Gastroesophageal sphincter (tissue), 4 donors: ENCODE results near the gene PHKG1. TPM values are rescaled to one million over a fixed set of nuclear protein-coding genes. Genes with fewer than 3 reads are reported as not detected.
A peak's percentile ranks its signal among the peaks of the same experiment; 100 is the strongest.
"Not testable (repeated sequence)": the region's sequence is repeated elsewhere in the genome, so short reads cannot be mapped to it uniquely, and the experiment has no call there.

Experiments
- ATAC-seq: fragments of 150-250 bp; one replicate; pipeline ENCODE4 v1.9.1; 2016; ENCODE audit warnings: mild to moderate bottlenecking, moderate library complexity
- H3K27ac ChIP-seq, 4 donors: fragments of 200-600 bp; sonication (generic) in 3 of 4; 1 replicate in 3 of 4; 2 replicates in 1 of 4; pipeline ENCODE4 v1.5.1; 2016 to 2019
- H3K27me3 ChIP-seq: fragments of 200-600 bp; sonication (generic); one replicate; pipeline ENCODE4 v1.5.1; 2019
- H3K36me3 ChIP-seq, 2 donors: fragments of 200-600 bp; sonication (generic); one replicate each; pipeline ENCODE4 v1.5.1; 2019; ENCODE audit warnings: control low read depth in 1 of 2
- H3K4me1 ChIP-seq, 3 donors: fragments of 200-600 bp; sonication (generic); 1 replicate in 2 of 3; 2 replicates in 1 of 3; pipeline ENCODE4 v1.5.1; 2016 to 2019; ENCODE audit warnings: control low read depth in 2 of 3
- H3K4me3 ChIP-seq, 2 donors: fragments of 200-600 bp; sonication (generic); one replicate each; pipeline ENCODE4 v1.5.1; 2019; ENCODE audit warnings: mild to moderate bottlenecking in 1 of 2, moderate library complexity in 1 of 2
- H3K9me3 ChIP-seq, 3 donors: fragments of 200-600 bp; sonication (generic); one replicate each; pipeline ENCODE4 v1.5.1; 2017 to 2019; ENCODE audit warnings: control low read depth in 2 of 3
- CTCF ChIP-seq, 4 experiments: fragments of 200-600 bp in 2 of 4; fragments of 450-650 bp in 2 of 4; sonication (generic) in 1 of 4; IDR thresholded peaks; one replicate each; pipeline ENCODE4 v1.5.1; 2017 to 2019; ENCODE audit warnings: antibody characterized with exemption in 4 of 4, mild to moderate bottlenecking in 2 of 4, moderate library complexity in 2 of 4
- EP300 ChIP-seq: sonication (generic); formaldehyde crosslinking; IDR thresholded peaks from one replicate; pipeline ENCODE4 v1.6.1; 2017; ENCODE audit warnings: antibody characterized with exemption, mild to moderate bottlenecking
- POLR2A ChIP-seq, 2 donors: fragments of 450-650 bp; IDR thresholded peaks; one replicate each; pipeline ENCODE4 v1.6.1; 2017; ENCODE audit warnings: antibody characterized with exemption in 2 of 2, mild to moderate bottlenecking in 2 of 2, moderate library complexity in 1 of 2
- POLR2AphosphoS5 ChIP-seq: sonication (generic); formaldehyde crosslinking; IDR thresholded peaks from one replicate; pipeline ENCODE4 v1.6.1; 2017; ENCODE audit warnings: antibody characterized with exemption
- WGBS, 2 donors: methylation state at CpG; one replicate each; pipeline ENCODE4 v1.1.5; 2018; ENCODE audit warnings: low coverage in 1 of 2; 5-methylcytosine and 5-hydroxymethylcytosine counted together
- small RNA-seq, 4 donors: library from RNA; depleted of rRNA; stranded (forward); fragments of <200 nt; gene quantifications; one replicate each; pipeline ENCODE3, GENCODE V24; 2016
- total RNA-seq, 4 donors: library from RNA; depleted of rRNA; stranded (reverse); fragments of >200 nt; gene quantifications; one replicate each; pipeline ENCODE4 v1.1.0, GENCODE V29; 2016

Gene PHKG1
- total RNA-seq, 4 donors from 2014 or later, result 1.9 to 2.1 TPM; not detected in 2

DNA sequence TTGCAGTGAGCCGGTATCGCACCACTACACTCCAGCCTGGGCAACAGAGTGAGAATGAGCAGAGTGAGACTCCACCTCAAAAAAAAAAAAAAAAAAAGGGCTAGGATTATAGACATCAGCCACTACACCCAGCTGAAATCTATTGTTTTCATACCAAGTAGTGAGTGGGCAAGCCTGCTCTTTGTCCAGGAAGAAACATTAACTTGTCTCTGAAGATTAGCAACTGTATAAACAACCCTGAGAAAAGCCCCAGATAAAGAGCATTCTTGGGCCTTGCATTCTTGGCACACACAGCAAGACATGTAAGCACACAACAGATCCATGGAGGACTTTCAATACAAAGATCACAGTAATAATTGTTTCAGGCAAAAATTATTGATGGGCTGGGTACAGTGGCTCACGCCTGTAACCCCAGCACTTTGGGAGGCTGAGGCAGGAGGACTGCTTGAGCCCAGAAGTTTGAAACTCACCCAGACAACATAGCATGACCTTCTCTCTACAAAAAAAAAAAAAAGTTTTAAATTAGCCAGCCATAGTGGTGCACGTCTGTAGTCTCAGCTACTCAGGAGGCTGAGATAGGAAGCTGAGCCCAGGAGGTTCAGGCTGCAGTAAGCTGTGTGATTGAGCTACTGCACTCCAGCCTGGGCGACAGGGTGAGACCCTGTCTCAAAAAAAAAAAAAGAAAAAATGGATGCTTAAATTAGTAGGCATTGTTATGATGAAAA, 45.9 kb downstream of the PHKG1 start:
- no peak for ATAC-seq
- Histone ChIP-seq H3K27me3 (no peaks in the 10 kb centered on the region), H3K4me1 (peaks cover 0 to 50% (median 6%) of the 10 kb centered on the region in 3 donors), H3K4me3 (no peak overlapping the region), H3K36me3 (no peaks in the 10 kb centered on the region), H3K9me3 (no peaks in the 10 kb centered on the region), H3K27ac (peak overlapping the region; percentile 29 to 75 (median 68))
- 17 to 23% methylated on average over 3 to 5 of the region's 5 CpGs for WGBS, 2 donors
- TF ChIP-seq POLR2A (IDR thresholded peaks at IDR 0.05) (no peak), POLR2AphosphoS5 (peak; percentile 79)

GRCh38 chr7:56045758-56046157, 47.0 kb downstream of the PHKG1 start:
- 89 to 100% methylated on average over 1 to 2 of the region's 2 CpGs for WGBS, 2 donors
- H3K27me3 ChIP-seq, H3K9me3 ChIP-seq, H3K4me3 ChIP-seq, ATAC-seq, H3K36me3 ChIP-seq: not testable (repeated sequence)
- Histone ChIP-seq H3K27ac (peak overlapping the region in 1 of 4 donors; percentile 75), H3K4me1 (peaks cover 0 to 48% (median 6%) of the 10 kb centered on the region in 3 donors)

DNA sequence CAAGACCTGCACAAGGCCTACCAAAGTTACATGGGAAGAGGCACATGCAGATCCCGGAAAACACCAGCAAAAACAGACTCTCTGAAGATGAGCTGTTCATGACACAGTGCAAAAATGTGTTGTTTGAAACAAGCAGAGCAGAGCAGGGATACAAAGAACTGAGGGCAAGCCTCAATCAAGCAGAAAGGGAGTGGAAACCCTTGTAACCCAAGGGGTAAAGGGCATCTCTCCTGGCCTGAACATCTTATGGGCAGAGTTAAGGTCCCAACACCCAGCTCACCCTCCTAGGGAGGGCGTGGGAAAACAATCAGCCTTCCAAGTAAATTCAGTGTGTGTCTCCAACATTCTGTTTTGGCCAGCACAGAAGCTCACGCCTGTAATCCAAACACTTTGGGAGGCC, 52.0 kb downstream of the PHKG1 start:
- no peak for TF ChIP-seq EP300
- TF ChIP-seq CTCF (IDR thresholded peaks at IDR 0.05), result no peak
- no peak for TF ChIP-seq POLR2A (IDR thresholded peaks at IDR 0.05)
- no peak for TF ChIP-seq POLR2AphosphoS5
- ATAC-seq, result no peak
- Histone ChIP-seq H3K36me3 (peaks cover 0 to 8% of the 10 kb centered on the region in 2 donors), H3K4me1 (no peaks in the 10 kb centered on the region), H3K4me3 (no peak overlapping the region), H3K27me3 (no peaks in the 10 kb centered on the region), H3K27ac (no peak overlapping the region), H3K9me3 (no peaks in the 10 kb centered on the region)
- 61 to 76% methylated on average over 2 of the region's 3 CpGs for WGBS, 2 donors

DNA sequence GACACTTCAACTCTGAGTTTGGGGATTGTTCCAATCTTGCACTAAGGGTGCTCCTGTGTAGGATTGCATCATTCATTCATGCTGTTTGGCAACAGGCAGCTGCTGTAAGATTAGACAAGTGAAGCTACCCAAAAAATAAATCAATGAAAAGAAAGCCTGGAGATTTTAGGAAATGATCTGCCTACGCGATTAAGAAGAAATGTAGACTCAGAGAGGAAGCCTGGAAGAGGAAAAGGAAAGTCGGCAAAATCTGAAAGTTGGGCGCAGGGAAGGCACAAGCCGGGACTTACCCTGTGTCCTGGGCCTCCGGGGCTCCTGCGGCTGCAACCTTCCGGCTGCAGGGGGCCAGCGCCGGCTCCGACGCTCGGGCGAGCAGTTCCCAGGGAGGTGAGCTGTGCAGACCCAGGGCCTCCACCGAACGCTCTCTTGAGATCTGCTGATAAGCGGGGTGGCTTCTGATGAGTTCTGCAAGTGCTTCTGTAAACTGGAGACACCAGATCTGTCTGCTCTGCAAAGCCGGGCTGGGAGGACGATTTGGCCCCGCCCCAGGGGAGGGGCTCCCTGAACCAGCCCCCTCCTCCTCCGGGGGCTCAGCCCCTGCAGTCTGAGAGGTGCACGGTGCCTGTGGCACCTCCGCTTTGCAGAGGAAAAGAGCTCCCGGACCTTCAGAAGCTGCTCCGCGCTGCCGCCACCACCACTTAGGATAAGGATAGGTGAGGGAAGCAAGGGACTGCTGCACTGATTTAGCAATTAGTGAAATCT, 58.9 kb downstream of the PHKG1 start:
- peak in 2 of 4 experiments; percentile 29 to 49 for TF ChIP-seq CTCF (IDR thresholded peaks at IDR 0.05)
- no peak for TF ChIP-seq EP300
- 1 to 7% methylated on average over 6 to 18 of the region's 27 CpGs for WGBS, 2 donors
- Histone ChIP-seq H3K4me1 (peaks cover 0 to 8% (median 0%) of the 10 kb centered on the region in 3 donors), H3K27me3 (no peaks in the 10 kb centered on the region), H3K27ac (peak overlapping the region in 2 of 4 donors; percentile 25 to 48), H3K9me3 (no peaks in the 10 kb centered on the region), H3K36me3 (peaks cover 0 to 16% of the 10 kb centered on the region in 2 donors), H3K4me3 (peak overlapping the region; percentile 56 to 58)
- peak; percentile 75 for ATAC-seq

- not testable (repeated sequence) for H3K4me1 ChIP-seq, ATAC-seq, H3K4me3 ChIP-seq, H3K27ac ChIP-seq, H3K27me3 ChIP-seq, H3K9me3 ChIP-seq
- H3K36me3 ChIP-seq, result peaks cover 0 to 17% of the 10 kb centered on the region in 2 donors
- WGBS, 2 donors, result 90 to 91% methylated on average over 5 to 7 of the region's 7 CpGs
Measured at GRCh38 chr7:56032578-56032977, 60.2 kb downstream of the PHKG1 start.

DNA sequence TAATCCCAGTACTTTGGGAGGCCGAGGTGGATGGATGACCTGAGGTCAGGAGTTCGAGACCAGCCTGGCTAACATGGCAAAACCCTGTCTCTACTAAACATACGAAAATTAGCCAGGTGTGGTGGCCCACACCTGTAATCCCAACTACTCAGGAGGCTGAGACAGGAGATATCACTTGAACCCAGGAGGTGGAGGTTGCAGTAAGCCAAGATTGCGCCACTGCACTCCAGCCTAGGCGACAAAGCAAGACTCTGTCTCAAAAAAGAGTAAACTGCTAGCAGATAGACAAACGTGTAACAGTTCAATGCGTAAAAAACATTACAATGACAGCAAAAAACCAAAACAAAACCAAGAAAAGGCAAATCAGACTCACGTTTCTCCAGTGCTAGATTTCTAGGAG, 61.2 kb downstream of the PHKG1 start:
- not testable (repeated sequence) for H3K9me3 ChIP-seq, H3K27me3 ChIP-seq, H3K4me3 ChIP-seq, H3K4me1 ChIP-seq, ATAC-seq, H3K27ac ChIP-seq
- H3K36me3 ChIP-seq, result peaks cover 0 to 17% of the 10 kb centered on the region in 2 donors
- WGBS, 2 donors, result 74 to 75% methylated on average over 5 to 6 of the region's 8 CpGs

DNA sequence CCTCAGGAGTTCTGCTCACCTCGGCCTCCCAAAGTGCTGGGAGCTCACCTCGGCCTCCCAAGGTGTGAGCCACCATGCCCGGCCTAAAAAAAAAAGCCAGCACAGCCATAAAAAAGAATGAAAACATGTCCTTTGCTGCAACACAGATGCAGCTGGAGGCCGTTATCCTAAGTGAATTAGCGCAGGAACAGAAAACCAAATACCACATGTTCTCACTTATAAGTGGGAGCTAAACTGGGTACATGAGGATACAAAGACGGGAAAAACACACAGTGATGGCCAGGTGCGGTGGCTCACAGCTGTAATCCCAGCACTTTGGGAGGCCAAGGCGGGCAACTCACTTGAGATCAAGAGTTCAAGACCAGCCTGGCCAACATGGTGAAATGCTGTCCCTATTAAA, 62.4 kb downstream of the PHKG1 start:
- TF ChIP-seq EP300, result no peak
- TF ChIP-seq POLR2AphosphoS5, result no peak
- Histone ChIP-seq H3K27me3 (no peaks in the 10 kb centered on the region), H3K36me3 (peaks cover 0 to 17% of the 10 kb centered on the region in 2 donors), H3K4me3 (no peak overlapping the region), H3K9me3 (no peaks in the 10 kb centered on the region), H3K27ac (no peak overlapping the region), H3K4me1 (peaks cover 0 to 8% (median 0%) of the 10 kb centered on the region in 3 donors)
- no peak for ATAC-seq
- 91 to 94% methylated on average over 6 of the region's 8 CpGs for WGBS, 2 donors

Small RNA genes within 50 kb of the gene (small RNA-seq; reads per million reads assigned to genes)
- gene SNORA15, result 0 reads per million in 4 donors
- 0 reads per million in 4 donors for gene SNORA22B

Other genes starting within 250 kb of the PHKG1 start
- gene SEPTIN14, start 230.2 kb downstream of the PHKG1 start, total RNA-seq, result not detected
- gene ZNF713, start 205.5 kb downstream of the PHKG1 start, total RNA-seq, result 1 to 10 TPM; 2.6 to 4.4 (median 3.1) TPM
- 10 to 100 TPM; 10.1 to 19.7 (median 13.7) TPM for gene MRPS17, start 141.1 kb downstream of the PHKG1 start, total RNA-seq
- gene NIPSNAP2, start 128.4 kb downstream of the PHKG1 start, total RNA-seq, result 100 to 1,000 TPM in 2 of 4 donors, 10 to 100 TPM in 2; 64.2 to 113 (median 97.3) TPM
- gene PSPH, start 41.5 kb downstream of the PHKG1 start, total RNA-seq, result 10 to 100 TPM in 1 of 4 donors, 1 to 10 TPM in 3; 6.9 to 13.5 (median 8.6) TPM
- 100 to 1,000 TPM in 2 of 4 donors, 10 to 100 TPM in 2; 88.3 to 138 (median 116) TPM for gene CCT6A, start 41.2 kb downstream of the PHKG1 start, total RNA-seq
- gene SUMF2, start 28.7 kb downstream of the PHKG1 start, total RNA-seq, result 100 to 1,000 TPM in 1 of 4 donors, 10 to 100 TPM in 3; 84.2 to 117 (median 88.6) TPM
- 100 to 1,000 TPM; 221 to 414 (median 339) TPM for gene CHCHD2, start 13.5 kb upstream of the PHKG1 start, total RNA-seq
- gene NUPR2, start 23.5 kb upstream of the PHKG1 start, total RNA-seq, result under 1 TPM in 1 of 4 donors, not detected in 3; 0.77 TPM